Upper lobe of left lung (tissue), 4 donors: ENCODE results near the gene MUC5B.

Experiments used
- POLR2AphosphoS5 ChIP-seq, 2 donors: sonication (generic); formaldehyde crosslinking; IDR thresholded peaks; one replicate each; pipeline ENCODE4 v1.5.1; 2017; ENCODE audit warnings: antibody characterized with exemption in 2 of 2
- TF ChIP-seq, protein P1 (sequence below), 6 experiments: fragments of 450-650 bp in 4 of 6; fragments of 200-600 bp in 2 of 6; sonication (generic) in 2 of 6; IDR thresholded peaks; one replicate each; pipeline ENCODE4 v1.5.1; 2016 to 2019; ENCODE audit warnings: antibody characterized with exemption in 6 of 6

- TF ChIP-seq, protein P1, sequence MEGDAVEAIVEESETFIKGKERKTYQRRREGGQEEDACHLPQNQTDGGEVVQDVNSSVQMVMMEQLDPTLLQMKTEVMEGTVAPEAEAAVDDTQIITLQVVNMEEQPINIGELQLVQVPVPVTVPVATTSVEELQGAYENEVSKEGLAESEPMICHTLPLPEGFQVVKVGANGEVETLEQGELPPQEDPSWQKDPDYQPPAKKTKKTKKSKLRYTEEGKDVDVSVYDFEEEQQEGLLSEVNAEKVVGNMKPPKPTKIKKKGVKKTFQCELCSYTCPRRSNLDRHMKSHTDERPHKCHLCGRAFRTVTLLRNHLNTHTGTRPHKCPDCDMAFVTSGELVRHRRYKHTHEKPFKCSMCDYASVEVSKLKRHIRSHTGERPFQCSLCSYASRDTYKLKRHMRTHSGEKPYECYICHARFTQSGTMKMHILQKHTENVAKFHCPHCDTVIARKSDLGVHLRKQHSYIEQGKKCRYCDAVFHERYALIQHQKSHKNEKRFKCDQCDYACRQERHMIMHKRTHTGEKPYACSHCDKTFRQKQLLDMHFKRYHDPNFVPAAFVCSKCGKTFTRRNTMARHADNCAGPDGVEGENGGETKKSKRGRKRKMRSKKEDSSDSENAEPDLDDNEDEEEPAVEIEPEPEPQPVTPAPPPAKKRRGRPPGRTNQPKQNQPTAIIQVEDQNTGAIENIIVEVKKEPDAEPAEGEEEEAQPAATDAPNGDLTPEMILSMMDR (IDR thresholded peaks at IDR 0.05), result no peak
- TF ChIP-seq POLR2AphosphoS5 (IDR thresholded peaks at IDR 0.05), result no peak
Measured at GRCh38 chr11:1285316-1285744, 62.5 kb downstream of the MUC5B start.
